K562 (cell line): Measurements from ENCODE around the gene PTRH1. TPM values are rescaled to one million over a fixed set of nuclear protein-coding genes. Genes with fewer than 3 reads are reported as not detected.

Source experiments
- BACH1 ChIP-seq: fragments of 200-800 bp; sonication (Bioruptor generic); IDR thresholded peaks from 2 replicates; pipeline ENCODE4 v1.6.1; 2016; ENCODE audit warnings: missing genetic modification characterization, missing compliant biosample characterization
- CCAR2 ChIP-seq: fragments of 200-400 bp; formaldehyde crosslinking; IDR thresholded peaks from 2 replicates; pipeline ENCODE4 v1.6.1; 2017; ENCODE audit warnings: mild to moderate bottlenecking, low read depth, low read length
- CEBPG ChIP-seq, 3 experiments: fragments of 200-800 bp in 1 of 3; sonication (Bioruptor generic) in 1 of 3; sonication (generic) in 1 of 3; formaldehyde crosslinking in 1 of 3; IDR thresholded peaks in 2 of 3; conservative IDR thresholded peaks in 1 of 3; 2 replicates each; pipeline versions ENCODE4 v1.6.1 to v1.8.0; 2016 to 2022; ENCODE audit warnings: missing compliant biosample characterization in 2 of 3, missing genetic modification characterization in 2 of 3, mild to moderate bottlenecking in 1 of 3, missing genetic modification reagents in 1 of 3
- ETV1 ChIP-seq: fragments of 450-650 bp; conservative IDR thresholded peaks from 2 replicates; pipeline ENCODE4 v1.6.1; 2016; ENCODE audit warnings: missing genetic modification characterization, control low read depth, low read depth, missing compliant biosample characterization
- HMG20A ChIP-seq: fragments of 450-650 bp; formaldehyde crosslinking; conservative IDR thresholded peaks from 2 replicates; pipeline ENCODE4 v1.4.0; 2020; ENCODE audit warnings: mild to moderate bottlenecking, mixed read lengths
- HNRNPH1 ChIP-seq: fragments of 200-400 bp; formaldehyde crosslinking; optimal IDR thresholded peaks from 2 replicates; pipeline ENCODE3; 2017; ENCODE audit warnings: low read depth, mild to moderate bottlenecking, low read length, moderate library complexity
- IRF2 ChIP-seq: sonication (generic); formaldehyde crosslinking; IDR thresholded peaks from 2 replicates; pipeline ENCODE4 v1.8.1; 2022; ENCODE audit warnings: mild to moderate bottlenecking, missing genetic modification reagents
- MEF2A ChIP-seq: IDR thresholded peaks from 2 replicates; pipeline ENCODE4 v1.6.1; 2011; ENCODE audit warnings: low read depth, mild to moderate bottlenecking, low read length, moderate library complexity; ENCODE audit not compliant: control insufficient read depth
- MXI1 ChIP-seq: IDR thresholded peaks from 2 replicates; pipeline ENCODE4 v1.6.1; 2011; ENCODE audit warnings: low read depth, mild to moderate bottlenecking, improper control_type of control experiment, low read length
- NRF1 ChIP-seq, 2 experiments: fragments of 450-650 bp; IDR thresholded peaks in 1 of 2; conservative IDR thresholded peaks in 1 of 2; 2 replicates each; pipeline ENCODE4 v1.6.1; 2014; ENCODE audit warnings: mild to moderate bottlenecking in 2 of 2
- POLR2A ChIP-seq: fragments of 450-650 bp; conservative IDR thresholded peaks from 2 replicates; pipeline ENCODE4 v1.6.1; 2016
- SMARCA4 ChIP-seq: fragments of 450-650 bp; IDR thresholded peaks from 2 replicates; pipeline ENCODE4 v1.6.1; 2016
- SP2 ChIP-seq: IDR thresholded peaks from 2 replicates; pipeline ENCODE4 v1.6.1; 2011; ENCODE audit warnings: mild to moderate bottlenecking, low read depth, low read length, moderate library complexity; ENCODE audit not compliant: poor library complexity, severe bottlenecking; ENCODE audit errors: extremely low read depth
- SPI1 ChIP-seq: IDR thresholded peaks from 2 replicates; pipeline ENCODE4 v1.6.1; 2011; ENCODE audit warnings: low read depth, low read length, control low read depth, borderline replicate concordance
- WHSC1 ChIP-seq: IDR thresholded peaks from one replicate; pipeline ENCODE4 v1.6.1; 2012; ENCODE audit warnings: low read length, control low read depth, inconsistent platforms
- ZBED1 ChIP-seq: IDR thresholded peaks from 2 replicates; pipeline ENCODE4 v1.6.1; 2014
- ZC3H8 ChIP-seq: fragments of 450-650 bp; IDR thresholded peaks from 2 replicates; pipeline ENCODE4 v1.6.1; 2017
- ZNF12 ChIP-seq: sonication (generic); formaldehyde crosslinking; IDR thresholded peaks from 2 replicates; pipeline ENCODE4 v1.4.0; 2020; ENCODE audit warnings: mild to moderate bottlenecking, missing genetic modification reagents
- ZNF134 ChIP-seq: fragments of 250-450 bp; sonication (Bioruptor Pico); conservative IDR thresholded peaks from 2 replicates; pipeline ENCODE4 v1.4.0; 2020
- polyA plus RNA-seq, 8 experiments: library from polyadenylated mRNA; depleted of rRNA in 4 of 8; stranded (reverse) in 5 of 8; unstranded in 3 of 8; fragments of >200 nt; fragmentation: Nextera tagmentation in 2 of 8; fragmentation: Illumina TruSeq in 1 of 8; extraction: Ambion mirVana in 2 of 8; extraction: Trizol in 1 of 8; gene quantifications; 2 replicates each; pipeline versions ENCODE4 v1.2.1 to v1.2.3, GENCODE V29; 2011 to 2014; ENCODE audit warnings: inconsistent platforms in 1 of 8, missing spikeins in 1 of 8
- total RNA-seq, 7 experiments: library from RNA; depleted of rRNA in 6 of 7; stranded (reverse); fragments of >200 nt in 6 of 7; fragmentation: Illumina TruSeq in 2 of 7; extraction: Trizol in 2 of 7; gene quantifications; 2 replicates each; pipeline versions ENCODE4 v1.2.1 to v1.2.3, GENCODE V29; 2011 to 2021; ENCODE audit warnings: low replicate concordance in 1 of 7
- TF ChIP-seq, protein P1 (sequence below): fragments of 250-450 bp; sonication (Bioruptor Pico); IDR thresholded peaks from 2 replicates; pipeline ENCODE4 v1.4.0; 2020
- TF ChIP-seq, protein P2 (sequence below): fragments of 450-650 bp; formaldehyde crosslinking; IDR thresholded peaks from 2 replicates; pipeline ENCODE4 v1.4.0; 2020; ENCODE audit warnings: mild to moderate bottlenecking
- TF ChIP-seq, protein P3 (sequence below): fragments of 250-450 bp; sonication (Bioruptor Pico); IDR thresholded peaks from 2 replicates; pipeline ENCODE4 v1.4.0; 2020; ENCODE audit warnings: borderline replicate concordance
- TF ChIP-seq, protein P4 (sequence below): fragments of 450-650 bp; conservative IDR thresholded peaks from 2 replicates; pipeline ENCODE4 v1.6.1; 2016; ENCODE audit warnings: missing genetic modification characterization, low read depth, mild to moderate bottlenecking, missing compliant biosample characterization, moderate library complexity
- TF ChIP-seq, protein P5 (sequence below): sonication (generic); formaldehyde crosslinking; IDR thresholded peaks from 2 replicates; pipeline ENCODE4 v1.8.0; 2022; ENCODE audit warnings: mild to moderate bottlenecking, missing genetic modification reagents

Gene PTRH1
- total and polyA plus RNA-seq, 9 of the 15 experiments (the other 6 are each of a cell fraction or from before 2014, with no cell fraction given), result 0.63 to 43.1 (median 5.7) TPM

DNA sequence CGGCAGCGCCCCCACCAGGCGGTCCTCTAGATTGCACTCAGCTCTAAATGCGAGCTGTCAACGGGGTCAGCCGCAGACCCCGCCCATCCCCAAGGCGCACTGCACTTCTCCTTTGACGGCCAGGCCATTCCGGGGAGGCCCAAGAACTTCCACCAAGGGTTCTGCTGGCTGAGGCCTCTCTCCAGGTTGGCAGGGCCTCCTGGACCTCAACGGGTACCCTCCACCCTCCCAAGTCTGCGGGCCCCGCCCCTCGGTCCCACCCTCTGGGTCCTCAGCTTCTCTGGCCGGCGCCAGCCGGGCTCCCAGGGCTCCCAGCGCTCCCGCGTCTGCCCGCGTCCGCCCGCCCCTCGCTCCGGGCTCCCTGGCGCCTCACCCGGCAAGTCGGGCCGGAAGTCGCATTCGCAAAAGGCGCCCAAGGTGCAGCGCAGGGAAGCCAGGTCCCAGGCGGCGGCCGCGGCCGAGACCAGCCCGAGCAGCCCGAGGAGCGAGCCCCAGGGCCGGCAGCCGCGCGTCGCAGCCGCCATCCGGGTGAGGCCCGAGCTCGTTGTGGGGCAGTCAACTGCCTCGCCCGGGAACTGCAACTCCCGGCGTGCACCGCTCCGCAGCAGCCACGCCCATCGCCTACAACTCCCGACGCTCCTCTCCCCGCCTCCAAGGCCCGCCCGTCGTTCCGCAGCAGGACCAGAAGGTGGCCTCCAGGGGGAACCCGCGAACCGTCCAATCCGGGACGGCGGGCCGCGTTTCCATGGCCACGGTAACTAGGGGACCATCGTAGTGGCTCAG is 19.5 kb upstream of the PTRH1 start, which contains the start of gene TOR2A (continued):
- TF ChIP-seq, protein P1, sequence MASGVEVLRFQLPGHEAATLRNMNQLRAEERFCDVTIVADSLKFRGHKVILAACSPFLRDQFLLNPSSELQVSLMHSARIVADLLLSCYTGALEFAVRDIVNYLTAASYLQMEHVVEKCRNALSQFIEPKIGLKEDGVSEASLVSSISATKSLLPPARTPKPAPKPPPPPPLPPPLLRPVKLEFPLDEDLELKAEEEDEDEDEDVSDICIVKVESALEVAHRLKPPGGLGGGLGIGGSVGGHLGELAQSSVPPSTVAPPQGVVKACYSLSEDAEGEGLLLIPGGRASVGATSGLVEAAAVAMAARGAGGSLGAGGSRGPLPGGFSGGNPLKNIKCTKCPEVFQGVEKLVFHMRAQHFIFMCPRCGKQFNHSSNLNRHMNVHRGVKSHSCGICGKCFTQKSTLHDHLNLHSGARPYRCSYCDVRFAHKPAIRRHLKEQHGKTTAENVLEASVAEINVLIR, result no peak
- TF ChIP-seq ZBED1, result no peak
- TF ChIP-seq MXI1, result peak; percentile 100
- TF ChIP-seq ZNF12, result peak; percentile 17; the same call in 1 of the 2 replicates
- TF ChIP-seq, protein P2, sequence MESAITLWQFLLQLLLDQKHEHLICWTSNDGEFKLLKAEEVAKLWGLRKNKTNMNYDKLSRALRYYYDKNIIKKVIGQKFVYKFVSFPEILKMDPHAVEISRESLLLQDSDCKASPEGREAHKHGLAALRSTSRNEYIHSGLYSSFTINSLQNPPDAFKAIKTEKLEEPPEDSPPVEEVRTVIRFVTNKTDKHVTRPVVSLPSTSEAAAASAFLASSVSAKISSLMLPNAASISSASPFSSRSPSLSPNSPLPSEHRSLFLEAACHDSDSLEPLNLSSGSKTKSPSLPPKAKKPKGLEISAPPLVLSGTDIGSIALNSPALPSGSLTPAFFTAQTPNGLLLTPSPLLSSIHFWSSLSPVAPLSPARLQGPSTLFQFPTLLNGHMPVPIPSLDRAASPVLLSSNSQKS (CRISPR knock-in tag), result no peak
- TF ChIP-seq, protein P3, sequence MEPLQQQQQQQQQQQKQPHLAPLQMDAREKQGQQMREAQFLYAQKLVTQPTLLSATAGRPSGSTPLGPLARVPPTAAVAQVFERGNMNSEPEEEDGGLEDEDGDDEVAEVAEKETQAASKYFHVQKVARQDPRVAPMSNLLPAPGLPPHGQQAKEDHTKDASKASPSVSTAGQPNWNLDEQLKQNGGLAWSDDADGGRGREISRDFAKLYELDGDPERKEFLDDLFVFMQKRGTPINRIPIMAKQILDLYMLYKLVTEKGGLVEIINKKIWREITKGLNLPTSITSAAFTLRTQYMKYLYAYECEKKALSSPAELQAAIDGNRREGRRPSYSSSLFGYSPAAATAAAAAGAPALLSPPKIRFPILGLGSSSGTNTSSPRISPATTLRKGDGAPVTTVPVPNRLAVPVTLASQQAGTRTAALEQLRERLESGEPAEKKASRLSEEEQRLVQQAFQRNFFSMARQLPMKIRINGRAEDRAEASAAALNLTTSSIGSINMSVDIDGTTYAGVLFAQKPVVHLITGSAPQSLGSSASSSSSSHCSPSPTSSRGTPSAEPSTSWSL (CRISPR knock-in tag), result no peak
- TF ChIP-seq IRF2, result no peak
- no peak for TF ChIP-seq CCAR2
- no peak for TF ChIP-seq HMG20A (CRISPR knock-in tag)
- no peak for TF ChIP-seq HNRNPH1
- TF ChIP-seq, protein P4, sequence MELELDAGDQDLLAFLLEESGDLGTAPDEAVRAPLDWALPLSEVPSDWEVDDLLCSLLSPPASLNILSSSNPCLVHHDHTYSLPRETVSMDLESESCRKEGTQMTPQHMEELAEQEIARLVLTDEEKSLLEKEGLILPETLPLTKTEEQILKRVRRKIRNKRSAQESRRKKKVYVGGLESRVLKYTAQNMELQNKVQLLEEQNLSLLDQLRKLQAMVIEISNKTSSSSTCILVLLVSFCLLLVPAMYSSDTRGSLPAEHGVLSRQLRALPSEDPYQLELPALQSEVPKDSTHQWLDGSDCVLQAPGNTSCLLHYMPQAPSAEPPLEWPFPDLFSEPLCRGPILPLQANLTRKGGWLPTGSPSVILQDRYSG (tag), result no peak
- no peak; the same call in 1 of the 2 replicates for TF ChIP-seq BACH1
- TF ChIP-seq WHSC1, result no peak
- TF ChIP-seq ZNF134 (CRISPR knock-in tag), result no peak
- no peak for TF ChIP-seq SMARCA4
- peak; percentile 91 for TF ChIP-seq SPI1
- no peak for TF ChIP-seq SP2
- TF ChIP-seq CEBPG (CRISPR knock-in tag; IDR thresholded peaks at IDR 0.05), result no peak
- TF ChIP-seq CEBPG (tag; conservative IDR thresholded peaks at IDR 0.05 in 1 of 2, IDR thresholded peaks at IDR 0.05 in 1 of 2), result no peak
- no peak for TF ChIP-seq MEF2A
- TF ChIP-seq, protein P5, sequence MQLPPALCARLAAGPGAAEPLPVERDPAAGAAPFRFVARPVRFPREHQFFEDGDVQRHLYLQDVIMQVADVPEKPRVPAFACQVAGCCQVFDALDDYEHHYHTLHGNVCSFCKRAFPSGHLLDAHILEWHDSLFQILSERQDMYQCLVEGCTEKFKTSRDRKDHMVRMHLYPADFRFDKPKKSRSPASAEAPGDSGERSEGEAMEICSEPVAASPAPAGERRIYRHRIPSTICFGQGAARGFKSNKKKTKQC, result no peak
- peak; percentile 79 for TF ChIP-seq POLR2A
- TF ChIP-seq NRF1 (conservative IDR thresholded peaks at IDR 0.05 in 1 of 2, IDR thresholded peaks at IDR 0.05 in 1 of 2), result peak; percentile 66 to 69
- peak; percentile 12; the same call in 1 of the 2 replicates for TF ChIP-seq ETV1 (tag)
- no peak for TF ChIP-seq ZC3H8
